Measurements from ENCODE around the gene WFDC6.

DNA sequence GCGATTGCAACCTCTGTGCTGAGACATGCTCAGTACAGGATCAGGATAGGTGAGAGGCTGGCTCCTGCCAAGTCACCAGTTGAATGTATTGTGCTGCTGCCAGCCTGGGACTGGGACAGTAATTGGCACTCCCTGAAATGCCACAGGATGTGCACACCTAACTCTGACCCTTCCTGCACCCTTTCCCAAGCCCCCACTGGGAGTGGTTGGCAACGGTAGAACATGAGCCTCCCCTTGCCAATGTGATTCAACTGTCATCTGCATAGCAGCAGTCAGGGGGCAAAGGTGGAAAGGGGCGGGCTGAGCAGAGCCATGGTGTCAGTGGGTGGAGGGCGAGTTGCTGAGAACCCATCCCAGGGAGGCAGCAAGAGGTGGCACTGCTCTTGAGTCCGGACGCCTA lies 39.3 kb downstream of the WFDC6 start:
- no peak for TF ChIP-seq CTCF (IDR thresholded peaks at IDR 0.05)
- peak in 1 of 2 donors; percentile 43 for TF ChIP-seq POLR2A (IDR thresholded peaks at IDR 0.05)
